NCI-H2227 (cell line): ENCODE data around the gene UBA5.
"Not testable (repeated sequence)": the region's sequence is repeated elsewhere in the genome, so short reads cannot be mapped to it uniquely, and the experiment has no call there.

Experiments
- DNase-seq: peaks from one replicate; lab custom pipeline; 2025; ENCODE audit not compliant: unreplicated experiment; lab: John Stamatoyannopoulos, UW

The UBA5 gene

GRCh38 chr3:132660052-132660810 lies at the start of gene UBA5:
TSS of gene UBA5 (plus strand) at chr3:132660329. CDS start at chr3:132660538, 209 bp downstream.
- DNase-seq: peak; percentile 52

GRCh38 chr3:132615301-132615700 lies 44.8 kb upstream of the UBA5 start:
- not testable (repeated sequence) for DNase-seq

DNA sequence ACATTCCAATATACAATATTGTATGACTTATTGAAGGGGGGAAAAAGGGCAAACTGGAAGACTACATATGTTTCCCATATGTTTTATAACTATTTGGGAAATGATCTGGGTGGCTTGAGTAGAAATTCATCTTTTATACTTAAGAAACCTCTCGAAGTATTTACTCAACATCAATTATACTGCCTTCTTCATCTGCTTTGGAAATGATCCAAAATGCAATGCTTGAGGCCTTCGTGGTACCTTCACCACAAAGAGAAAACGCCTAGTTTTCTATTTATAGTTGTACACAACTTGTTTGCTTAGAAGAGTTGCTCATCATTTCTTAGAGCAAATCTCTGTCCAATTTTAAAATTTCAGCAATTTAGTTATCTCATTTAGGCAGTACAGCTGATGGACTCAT lies 44.2 kb upstream of the UBA5 start:
- DNase-seq: no peak

GRCh38 chr3:132616780-132617179 lies 43.3 kb upstream of the UBA5 start:
- DNase-seq: no peak

DNA sequence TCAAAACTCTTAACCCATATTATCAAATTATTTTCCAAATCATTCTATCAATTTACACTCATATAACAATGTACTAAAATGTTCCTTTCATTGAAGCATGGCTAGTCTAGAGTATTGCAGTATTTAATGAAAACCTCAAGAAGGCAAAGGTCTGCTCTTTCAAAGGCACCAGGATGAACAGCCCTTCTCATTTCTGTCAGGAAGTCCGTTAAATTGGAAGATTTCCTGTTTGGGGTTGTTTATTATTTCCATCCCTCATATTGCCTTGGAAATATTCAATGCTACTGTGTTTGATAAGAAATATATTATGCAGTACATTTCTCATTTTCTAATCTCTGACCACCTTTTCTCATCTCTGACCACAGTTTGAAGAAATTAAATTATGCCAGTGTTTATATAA lies 38.0 kb upstream of the UBA5 start:
- no peak for DNase-seq

GRCh38 chr3:132622761-132623160 lies 37.4 kb upstream of the UBA5 start:
- DNase-seq: no peak

- no peak for DNase-seq
These were observed 36.5 kb upstream of the UBA5 start for GRCh38 chr3:132623646-132624045.

- DNase-seq: no peak
These were observed 35.3 kb upstream of the UBA5 start for GRCh38 chr3:132624790-132625189.

GRCh38 chr3:132625613-132626012 lies 34.5 kb upstream of the UBA5 start:
- no peak for DNase-seq

DNA sequence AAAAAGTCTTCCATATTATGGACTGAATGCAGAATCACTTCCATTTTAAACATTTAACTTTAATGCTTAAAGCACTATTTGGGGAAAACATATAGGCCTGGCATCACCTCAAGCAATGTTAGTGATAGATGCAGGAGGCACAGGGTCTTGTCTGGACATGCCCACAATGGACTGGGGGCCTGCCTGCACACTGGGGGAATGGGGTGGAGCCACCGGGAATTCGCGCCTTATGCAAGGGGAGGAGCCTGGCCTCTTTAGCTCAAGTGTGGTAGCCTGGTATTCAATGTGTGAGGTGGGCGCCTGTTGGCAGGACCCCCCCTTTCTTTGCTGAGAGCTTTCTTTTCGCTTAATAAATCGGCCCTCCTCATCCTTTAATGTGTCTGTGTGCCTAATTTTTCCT lies 33.2 kb upstream of the UBA5 start:
- DNase-seq: no peak

GRCh38 chr3:132628157-132628556 lies 32.0 kb upstream of the UBA5 start:
- no peak for DNase-seq

DNA sequence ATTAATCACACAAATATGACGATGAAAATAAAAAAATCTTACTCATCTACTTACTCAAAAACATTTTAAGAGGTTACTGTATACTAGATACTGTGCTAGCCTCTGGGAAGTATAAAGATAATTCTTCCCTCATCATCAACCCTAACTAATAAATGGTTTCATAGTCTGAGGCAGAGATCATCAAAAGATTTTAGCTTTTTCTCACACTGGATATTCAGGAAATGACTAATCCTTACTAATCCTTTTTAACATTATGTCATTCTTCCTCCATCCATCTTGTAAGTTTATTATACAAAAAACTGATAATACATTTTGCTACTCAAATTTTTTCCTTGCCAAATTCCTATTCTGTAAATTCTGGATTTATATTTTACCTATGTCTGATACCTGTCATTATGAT lies 30.2 kb upstream of the UBA5 start:
- DNase-seq: no peak

- no peak for DNase-seq
These were observed 29.5 kb upstream of the UBA5 start for GRCh38 chr3:132630612-132631011.

GRCh38 chr3:132635052-132635451 lies 25.1 kb upstream of the UBA5 start:
- DNase-seq: no peak

DNA sequence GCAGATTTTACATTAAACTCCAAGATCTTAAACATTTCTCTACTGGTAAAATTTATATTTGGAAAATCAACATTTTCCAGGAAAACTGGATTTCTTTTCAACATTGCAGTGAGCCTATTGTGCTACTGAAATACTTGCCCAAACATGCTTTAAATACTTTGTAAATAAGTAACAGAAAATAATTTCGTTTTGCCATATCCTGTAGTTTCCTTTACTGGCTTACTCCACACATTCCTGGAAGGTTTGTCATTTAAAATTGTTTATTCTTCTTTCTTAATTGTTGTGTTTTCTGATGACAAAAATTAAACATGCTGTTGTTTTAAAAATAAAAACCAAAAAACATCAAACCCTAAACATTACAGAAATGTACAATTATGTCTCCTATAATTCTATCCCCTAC lies 22.5 kb upstream of the UBA5 start:
- no peak for DNase-seq

DNA sequence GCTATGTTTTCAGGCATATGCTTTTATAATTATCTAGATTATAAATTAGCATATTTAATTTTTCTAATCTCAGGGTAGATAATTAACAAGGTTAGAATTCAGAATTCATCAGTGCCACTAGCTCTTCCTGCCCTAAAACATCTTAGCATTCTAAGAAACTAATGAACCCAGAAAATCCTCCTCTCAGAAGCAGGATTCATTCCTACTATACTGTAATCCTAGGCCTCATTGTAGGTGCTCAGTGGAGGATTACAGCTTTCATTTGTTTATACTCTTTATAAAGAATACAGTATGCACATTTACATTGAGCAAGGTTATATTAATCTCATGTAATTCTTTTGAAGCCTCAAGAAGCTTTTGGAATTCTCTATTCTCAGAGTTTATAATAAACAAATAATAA lies 21.4 kb upstream of the UBA5 start:
- no peak for DNase-seq

- DNase-seq: not testable (repeated sequence)
These were observed 18.7 kb upstream of the UBA5 start for GRCh38 chr3:132641427-132641826.

DNA sequence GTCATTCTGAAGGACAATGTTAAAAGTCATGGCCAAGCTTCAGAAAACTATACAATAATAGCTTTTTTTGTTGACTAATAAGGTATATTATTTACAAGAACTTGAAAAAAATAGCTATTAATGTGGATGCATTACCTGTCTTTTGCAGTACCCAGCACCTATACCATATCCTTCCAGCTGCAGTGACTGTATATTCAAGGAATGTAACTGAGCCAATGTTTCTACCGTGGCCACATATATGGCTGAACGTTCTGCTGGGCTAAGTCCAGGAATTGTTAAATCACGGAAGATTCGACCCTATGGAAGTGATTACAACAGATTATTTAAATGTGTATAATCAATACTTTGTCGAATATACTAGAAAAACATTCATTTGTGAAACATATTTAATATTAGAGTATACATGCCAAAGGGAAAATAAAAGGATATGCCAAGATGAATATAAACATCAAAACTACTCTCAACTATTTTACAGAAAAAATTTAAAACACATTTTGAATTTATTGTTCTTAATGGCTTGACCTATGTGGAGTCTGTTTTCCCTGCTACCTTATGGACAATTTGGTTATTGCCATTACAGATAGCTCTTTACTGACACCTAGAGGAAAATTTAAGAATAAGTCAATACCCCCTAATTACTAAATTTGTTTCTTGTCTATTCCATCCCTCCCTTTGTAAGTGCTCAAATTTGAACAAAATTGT lies 18.1 kb upstream of the UBA5 start:
- peak; percentile 28 for DNase-seq

DNA sequence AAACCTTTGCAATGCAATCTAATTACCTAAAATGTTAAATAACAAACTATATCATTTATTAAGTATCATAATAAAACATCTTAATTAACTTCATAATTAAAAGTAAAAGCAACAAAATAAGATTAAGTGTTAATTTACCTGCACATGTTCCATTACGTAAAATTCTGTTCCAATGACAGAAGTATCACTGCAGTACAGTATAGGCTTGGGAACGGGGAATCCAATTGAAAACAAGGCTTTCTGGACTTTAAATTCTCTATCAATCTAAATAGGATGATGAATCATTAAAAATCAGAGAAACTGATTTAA lies 17.6 kb upstream of the UBA5 start:
- no peak for DNase-seq

GRCh38 chr3:132643366-132643765 lies 16.8 kb upstream of the UBA5 start:
- no peak for DNase-seq

- no peak for DNase-seq
These were observed 15.1 kb upstream of the UBA5 start for GRCh38 chr3:132645058-132645457.

DNA sequence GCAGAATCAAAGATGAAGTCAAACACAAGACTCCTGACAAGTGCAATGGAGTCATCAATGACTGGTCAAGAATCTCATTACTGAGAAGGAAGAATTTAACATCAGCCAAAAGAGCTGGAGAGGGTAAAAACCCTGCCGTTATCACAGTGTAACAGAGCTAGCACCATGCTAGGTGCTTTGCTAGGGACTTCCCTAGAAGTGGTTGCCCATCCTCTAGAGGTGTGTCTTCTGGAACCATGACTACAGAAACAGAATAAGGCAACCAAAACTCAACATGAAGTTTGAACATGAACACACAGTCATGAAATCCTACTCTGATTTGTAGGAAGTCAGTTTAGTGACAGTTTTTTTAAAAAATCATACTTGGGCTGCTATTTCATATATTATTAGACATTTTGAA lies 10.0 kb upstream of the UBA5 start:
- DNase-seq: no peak
